HUES64 (cell line): ENCODE data around the gene SPOCK2.
"Not testable (repeated sequence)": the region's sequence is repeated elsewhere in the genome, so short reads cannot be mapped to it uniquely, and the experiment has no call there.

Source experiments
- H3K27ac ChIP-seq: 2 replicates; pipeline ENCODE4 v1.7.0; 2013; ENCODE audit warnings: low read depth, low read length, inconsistent platforms
- H3K27me3 ChIP-seq: 2 replicates; pipeline ENCODE4 v1.6.1; 2013; ENCODE audit warnings: mild to moderate bottlenecking, low read length; ENCODE audit not compliant: insufficient read depth
- H3K36me3 ChIP-seq: 2 replicates; pipeline ENCODE4 v1.6.1; 2013; ENCODE audit warnings: mild to moderate bottlenecking, low read length; ENCODE audit not compliant: insufficient read depth
- H3K4me1 ChIP-seq: 2 replicates; pipeline ENCODE4 v1.6.1; 2013; ENCODE audit warnings: mild to moderate bottlenecking, low read length, moderate library complexity; ENCODE audit not compliant: insufficient read depth
- H3K4me3 ChIP-seq: 2 replicates; pipeline ENCODE4 v1.5.1; 2013; ENCODE audit warnings: mild to moderate bottlenecking, low read length, moderate library complexity
- H3K9ac ChIP-seq: 2 replicates; pipeline ENCODE4 v1.6.1; 2013; ENCODE audit warnings: mild to moderate bottlenecking, low read depth, low read length
- H3K9me3 ChIP-seq: 2 replicates; pipeline ENCODE4 v1.6.1; 2013; ENCODE audit warnings: low read depth, low read length; ENCODE audit not compliant: insufficient read depth
- WGBS: fragments of 150-250, 120-280 bp; methylation state at CpG from one replicate; pipeline ENCODE4 v1.1.7; 2013; ENCODE audit warnings: missing lambda C conversion rate; 5-methylcytosine and 5-hydroxymethylcytosine counted together

The SPOCK2 gene

DNA sequence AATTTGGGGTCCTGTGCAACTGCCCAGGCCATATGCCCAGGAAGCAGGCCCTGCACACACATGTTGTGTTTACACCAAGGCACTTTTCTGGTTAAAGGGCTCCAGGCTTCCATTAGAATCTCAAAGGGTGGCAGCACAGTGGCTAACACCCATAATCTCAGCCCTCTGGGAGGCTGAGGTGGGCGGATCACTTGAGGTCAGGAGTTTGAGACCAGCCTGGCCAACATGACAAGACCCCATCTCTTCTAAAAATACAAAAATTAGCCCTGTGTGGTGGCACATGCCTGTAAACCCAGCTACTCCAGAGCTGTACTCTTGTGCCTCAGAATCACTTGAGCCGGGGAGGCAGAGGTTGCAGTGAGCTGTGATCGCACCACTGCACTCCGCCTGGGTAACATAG, 53.6 kb downstream of the SPOCK2 start:
- H3K27me3 ChIP-seq, result no peaks in the 10 kb centered on the region
- no peak overlapping the region for H3K9ac ChIP-seq
- no peak overlapping the region for H3K27ac ChIP-seq
- WGBS, result 97% methylated on average over 4 of the region's 4 CpGs
- H3K4me3 ChIP-seq, result no peak overlapping the region
- H3K36me3 ChIP-seq, result no peaks in the 10 kb centered on the region
- peaks cover 16% of the 10 kb centered on the region; the same call in 1 of the 2 replicates for H3K4me1 ChIP-seq
- no peaks in the 10 kb centered on the region for H3K9me3 ChIP-seq

- H3K36me3 ChIP-seq, result no peaks in the 10 kb centered on the region
- no peak overlapping the region for H3K27ac ChIP-seq
- no peak overlapping the region for H3K4me3 ChIP-seq
- H3K9me3 ChIP-seq, result no peaks in the 10 kb centered on the region
- H3K27me3 ChIP-seq, result no peaks in the 10 kb centered on the region
- WGBS, result 89% methylated on average over 12 of the region's 12 CpGs
- H3K4me1 ChIP-seq, result peaks cover 16% of the 10 kb centered on the region; the same call in 1 of the 2 replicates
- H3K9ac ChIP-seq, result no peak overlapping the region
These were observed 54.3 kb downstream of the SPOCK2 start for GRCh38 chr10:72034040-72034499.

DNA sequence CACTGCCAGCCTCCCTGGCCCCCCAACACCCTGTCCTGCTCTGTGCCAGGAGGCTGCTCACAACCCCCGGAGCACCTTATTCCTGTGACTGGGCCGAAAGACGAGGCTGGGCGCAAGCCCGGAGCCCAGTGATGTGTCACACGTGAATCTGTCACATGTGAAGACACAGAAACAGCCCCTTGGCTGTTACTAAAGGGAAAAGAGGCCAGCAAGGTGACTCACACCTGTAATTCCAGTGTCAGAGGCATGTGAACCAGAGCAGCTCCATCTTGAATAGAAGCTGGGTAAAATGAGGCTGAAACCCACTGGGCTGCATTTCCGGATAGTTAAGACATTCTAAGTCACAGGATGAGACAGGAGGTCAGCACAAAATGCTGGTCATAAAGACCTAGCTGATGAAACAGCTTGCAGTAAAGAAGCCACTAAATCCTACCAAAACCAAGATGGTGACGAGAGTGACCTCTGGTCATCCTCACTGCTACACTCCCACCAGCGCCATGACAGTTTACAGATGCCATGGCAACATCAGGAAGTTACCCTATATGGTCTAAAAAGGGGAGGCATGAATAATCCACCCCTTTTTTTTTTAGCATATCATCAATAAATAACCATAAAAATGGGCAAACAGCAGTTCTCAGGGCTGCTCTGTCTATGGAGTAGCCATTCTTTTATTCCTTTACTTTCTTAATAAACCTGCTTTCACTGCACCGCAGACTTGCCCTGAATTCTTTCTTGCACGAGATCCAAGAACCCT, 55.8 kb downstream of the SPOCK2 start:
- H3K27me3 ChIP-seq, H3K9me3 ChIP-seq: not testable (repeated sequence)
- 81% methylated on average over 10 of the region's 11 CpGs for WGBS

GRCh38 chr10:72031706-72032105, 56.6 kb downstream of the SPOCK2 start:
- 90% methylated on average over 10 of the region's 10 CpGs for WGBS
- Histone ChIP-seq H3K9me3 (no peaks in the 10 kb centered on the region), H3K9ac (no peak overlapping the region), H3K4me3 (no peak overlapping the region), H3K4me1 (no peaks in the 10 kb centered on the region), H3K36me3 (no peaks in the 10 kb centered on the region), H3K27ac (no peak overlapping the region), H3K27me3 (no peaks in the 10 kb centered on the region)

More for the DNA sequence above, 55.8 kb downstream of the SPOCK2 start:
- not testable (repeated sequence) for H3K4me3 ChIP-seq, H3K4me1 ChIP-seq, H3K9ac ChIP-seq, H3K27ac ChIP-seq, H3K36me3 ChIP-seq

GRCh38 chr10:72030762-72031543, 57.4 kb downstream of the SPOCK2 start:
- H3K4me1 ChIP-seq, result no peaks in the 10 kb centered on the region
- H3K4me3 ChIP-seq, result no peak overlapping the region
- no peak overlapping the region for H3K27ac ChIP-seq
- no peaks in the 10 kb centered on the region for H3K27me3 ChIP-seq
- no peak overlapping the region for H3K9ac ChIP-seq
- no peaks in the 10 kb centered on the region for H3K9me3 ChIP-seq
- no peaks in the 10 kb centered on the region for H3K36me3 ChIP-seq
- WGBS, result 91% methylated on average over 19 of the region's 19 CpGs

DNA sequence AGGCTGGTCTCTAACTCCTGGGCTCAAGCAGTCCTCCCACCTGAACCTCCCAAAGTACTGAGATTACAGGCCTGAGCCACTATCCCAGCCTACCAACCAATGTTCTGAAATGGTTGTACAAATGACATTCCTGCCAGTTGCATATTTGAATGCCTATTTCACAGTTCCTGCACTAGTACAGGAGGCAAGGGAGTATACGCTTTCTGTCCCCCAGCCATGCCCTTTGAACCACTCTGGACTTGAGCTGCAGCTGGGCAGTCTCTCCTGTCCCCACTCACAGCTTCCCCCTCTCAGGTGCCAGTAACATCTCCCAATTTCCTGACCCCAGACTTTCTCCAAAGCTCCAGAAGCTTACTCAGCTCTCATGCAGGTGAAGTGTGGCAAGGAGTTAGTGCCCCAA, 58.9 kb downstream of the SPOCK2 start:
- WGBS, result 97% methylated on average over 1 of the region's 1 CpG
- Histone ChIP-seq H3K9me3 (no peaks in the 10 kb centered on the region), H3K27ac (no peak overlapping the region), H3K9ac (no peak overlapping the region), H3K36me3 (no peaks in the 10 kb centered on the region), H3K4me1 (no peaks in the 10 kb centered on the region), H3K4me3 (no peak overlapping the region), H3K27me3 (no peaks in the 10 kb centered on the region)

GRCh38 chr10:72027498-72027897, 60.9 kb downstream of the SPOCK2 start:
- Histone ChIP-seq H3K4me1 (no peaks in the 10 kb centered on the region), H3K36me3 (no peaks in the 10 kb centered on the region), H3K27me3 (no peaks in the 10 kb centered on the region), H3K27ac (no peak overlapping the region), H3K9ac (no peak overlapping the region), H3K9me3 (no peaks in the 10 kb centered on the region), H3K4me3 (no peak overlapping the region)
- WGBS, result 79% methylated on average over 4 of the region's 6 CpGs

DNA sequence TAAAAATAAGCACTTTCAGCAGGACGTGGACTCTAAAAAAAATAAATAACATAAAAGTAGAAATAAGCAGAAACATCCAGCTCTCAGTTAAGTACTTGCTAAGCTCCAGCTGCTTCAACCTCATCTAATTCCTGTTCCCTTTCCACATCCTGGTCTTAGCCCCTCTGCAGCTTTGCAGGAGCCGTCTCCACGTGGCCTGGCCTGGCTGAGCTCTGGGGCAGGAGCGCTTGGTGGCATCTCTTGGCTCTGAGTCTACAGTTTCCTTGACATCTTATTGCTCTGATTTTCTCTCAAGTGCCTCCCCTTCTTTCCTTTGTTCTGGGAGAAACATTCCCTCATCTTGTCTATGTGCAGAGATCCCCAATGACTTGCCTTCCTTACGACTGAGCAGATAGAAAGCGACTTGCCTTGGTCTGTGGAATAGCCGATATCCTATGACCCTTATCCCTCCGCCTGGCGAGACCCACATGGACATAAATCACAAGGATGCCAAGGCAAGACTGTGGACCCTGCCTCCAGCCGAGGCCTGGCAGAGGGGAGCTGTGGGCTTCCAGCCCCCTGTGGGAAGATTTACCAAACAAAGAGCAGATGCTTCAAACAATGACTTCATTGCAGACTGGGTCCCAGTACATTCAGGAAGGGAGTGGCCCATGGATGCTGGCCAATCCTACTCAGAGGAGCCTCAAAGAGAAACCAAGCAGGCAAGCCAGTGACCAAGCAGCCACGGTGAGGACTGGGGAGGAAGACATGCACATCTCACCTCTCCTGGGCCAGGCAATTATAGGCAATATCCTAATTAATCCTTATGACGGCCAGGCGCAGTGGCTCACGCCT, 61.9 kb downstream of the SPOCK2 start:
- Histone ChIP-seq H3K27ac (no peak overlapping the region), H3K4me1 (no peaks in the 10 kb centered on the region), H3K36me3 (no peaks in the 10 kb centered on the region), H3K27me3 (no peaks in the 10 kb centered on the region), H3K4me3 (no peak overlapping the region), H3K9ac (no peak overlapping the region), H3K9me3 (no peaks in the 10 kb centered on the region)
- WGBS, result 92% methylated on average over 14 of the region's 14 CpGs

GRCh38 chr10:72025832-72026231, 62.5 kb downstream of the SPOCK2 start:
- H3K27ac ChIP-seq, result no peak overlapping the region
- no peaks in the 10 kb centered on the region for H3K27me3 ChIP-seq
- no peaks in the 10 kb centered on the region for H3K9me3 ChIP-seq
- H3K9ac ChIP-seq, result no peak overlapping the region
- no peaks in the 10 kb centered on the region for H3K36me3 ChIP-seq
- WGBS, result 74% methylated on average over 4 of the region's 5 CpGs
- no peaks in the 10 kb centered on the region for H3K4me1 ChIP-seq
- H3K4me3 ChIP-seq, result no peak overlapping the region

- Histone ChIP-seq H3K9ac (no peak overlapping the region), H3K36me3 (no peaks in the 10 kb centered on the region), H3K27me3 (no peaks in the 10 kb centered on the region), H3K4me3 (no peak overlapping the region), H3K27ac (no peak overlapping the region), H3K4me1 (no peaks in the 10 kb centered on the region), H3K9me3 (no peaks in the 10 kb centered on the region)
- 90% methylated on average over 6 of the region's 8 CpGs for WGBS
These were observed 63.0 kb downstream of the SPOCK2 start for GRCh38 chr10:72025400-72025799.

GRCh38 chr10:72024596-72024995, 63.8 kb downstream of the SPOCK2 start:
- no peaks in the 10 kb centered on the region for H3K9me3 ChIP-seq
- no peak overlapping the region for H3K27ac ChIP-seq
- 91% methylated on average over 4 of the region's 4 CpGs for WGBS
- no peaks in the 10 kb centered on the region for H3K4me1 ChIP-seq
- H3K36me3 ChIP-seq, result no peaks in the 10 kb centered on the region
- H3K9ac ChIP-seq, result no peak overlapping the region
- H3K27me3 ChIP-seq, result no peaks in the 10 kb centered on the region
- no peak overlapping the region for H3K4me3 ChIP-seq
